Sigmoid colon (tissue), 7 donors: ENCODE measurements around the gene NOL4L. TPM values are rescaled to one million over a fixed set of nuclear protein-coding genes. Genes with fewer than 3 reads are reported as not detected.

Experiments used
- DNase-seq: peaks from one replicate; pipeline ENCODE4 v3.0.0-alpha.2; 2019
- H3K27ac ChIP-seq, 4 donors: fragments of 200-600 bp; sonication (generic); one replicate each; pipeline ENCODE4 v1.5.1; 2016 to 2019; ENCODE audit warnings: mild to moderate bottlenecking in 1 of 4
- H3K27me3 ChIP-seq, 3 donors: fragments of 200-600 bp; sonication (generic); one replicate each; pipeline ENCODE4 v1.5.1; 2019; ENCODE audit warnings: mild to moderate bottlenecking in 1 of 3
- H3K36me3 ChIP-seq, 4 donors: fragments of 200-600 bp; sonication (generic); one replicate each; pipeline ENCODE4 v1.5.1; 2016 to 2019
- H3K4me1 ChIP-seq, 4 donors: fragments of 200-600 bp; sonication (generic); one replicate each; pipeline ENCODE4 v1.5.1; 2017 to 2019
- H3K4me3 ChIP-seq, 4 donors: fragments of 200-600 bp; sonication (generic); one replicate each; pipeline ENCODE4 v1.5.1; 2017 to 2019; ENCODE audit warnings: mild to moderate bottlenecking in 2 of 4, moderate library complexity in 1 of 4
- H3K9me3 ChIP-seq, 4 donors: fragments of 200-600 bp in 3 of 4; sonication (generic) in 3 of 4; one replicate each; pipeline versions ENCODE4 v1.5.1 to v1.6.1; 2013 to 2019
- EP300 ChIP-seq, 4 donors: sonication (generic); formaldehyde crosslinking; IDR thresholded peaks; one replicate each; pipeline ENCODE4 v1.6.1; 2017; ENCODE audit warnings: antibody characterized with exemption in 4 of 4
- POLR2A ChIP-seq, 2 donors: fragments of 450-650 bp; IDR thresholded peaks; one replicate each; pipeline ENCODE4 v1.6.1; 2016; ENCODE audit warnings: antibody characterized with exemption in 2 of 2, mild to moderate bottlenecking in 2 of 2, moderate library complexity in 2 of 2
- POLR2AphosphoS5 ChIP-seq, 4 donors: sonication (generic); formaldehyde crosslinking; IDR thresholded peaks; one replicate each; pipeline ENCODE4 v1.6.1; 2017; ENCODE audit warnings: antibody characterized with exemption in 4 of 4
- WGBS, 2 donors: extraction: QIAGEN DNeasy Blood & Tissue Kit; methylation state at CpG; one replicate each; pipeline ENCODE4 v1.1.7; 2013; 5-methylcytosine and 5-hydroxymethylcytosine counted together
- intact Hi-C: fragments of 100-400 bp; cut with DNase I; formaldehyde crosslinking; loops from one replicate; pipeline ENCODE4 v1.15.1; 2023
- polyA plus RNA-seq, 3 donors: library from polyadenylated mRNA; stranded (reverse); fragments of 200-250 nt; gene quantifications; one replicate each; pipeline ENCODE4 v1.2.3, GENCODE V29; 2013
- total RNA-seq, 4 donors: library from RNA; depleted of rRNA; stranded (reverse); fragments of >200 nt; gene quantifications; one replicate each; pipeline ENCODE4 v1.1.0, GENCODE V29; 2016
- TF ChIP-seq, protein P1 (sequence below), 4 experiments: fragments of 450-650 bp in 3 of 4; fragments of 200-600 bp in 1 of 4; IDR thresholded peaks; one replicate each; pipeline ENCODE4 v1.5.1; 2016 to 2019; ENCODE audit warnings: antibody characterized with exemption in 4 of 4, mild to moderate bottlenecking in 3 of 4, moderate library complexity in 2 of 4
- donor health status: healthy with polysubstance abuse.
- donor health status: Bipolar disorder and iron deficiency.
- donor health status: healthy.

Gene NOL4L
- total and polyA plus RNA-seq, 7 donors = 9.2 to 34.7 (median 16.8) TPM

DNA sequence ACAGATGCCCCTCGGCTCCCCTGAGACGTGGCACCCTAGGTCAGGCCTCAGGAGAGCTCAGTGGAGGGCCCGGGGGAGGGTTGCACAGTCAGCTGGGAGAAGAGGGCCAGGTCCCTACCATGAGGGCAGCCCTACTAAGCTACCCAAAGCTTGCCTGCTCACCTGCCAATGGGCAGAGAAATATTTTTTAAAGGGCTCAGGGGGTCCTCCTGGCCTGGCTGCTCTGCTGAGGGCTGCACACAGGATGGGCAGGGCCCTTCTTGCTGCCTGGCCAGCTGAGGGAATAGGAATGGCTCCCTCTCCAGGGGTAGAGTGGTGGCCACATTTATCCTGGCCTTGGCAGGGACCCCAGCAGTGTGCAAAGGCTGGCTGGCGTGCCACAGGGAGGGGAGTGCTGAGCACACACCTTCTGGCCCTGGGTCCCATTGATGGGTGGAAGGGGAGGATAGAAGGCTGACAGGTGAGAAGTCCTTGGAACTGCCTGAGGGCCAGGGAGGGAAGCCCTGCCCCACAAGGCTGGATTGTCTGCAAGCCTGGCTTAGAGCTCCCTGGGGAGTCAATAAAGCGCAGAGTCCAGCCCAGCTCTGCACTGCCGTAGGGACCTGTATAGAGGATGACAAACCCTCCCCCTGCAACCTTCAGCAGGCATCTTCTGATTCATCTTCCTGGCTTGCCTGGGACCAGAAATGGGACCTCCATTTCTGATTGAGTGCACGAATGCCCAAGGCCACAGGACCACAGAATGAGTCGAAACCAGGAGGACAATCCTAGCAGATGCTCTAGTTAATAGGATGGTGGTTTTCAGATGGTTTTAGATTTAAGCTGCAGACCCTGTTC, 62.1 kb downstream of the NOL4L start:
- H3K4me1 ChIP-seq = peaks cover 0 to 27% (median 21%) of the 10 kb centered on the region in 4 donors
- no peaks in the 10 kb centered on the region for H3K9me3 ChIP-seq
- 66 to 83% methylated on average over 8 of the region's 8 CpGs for WGBS, 2 donors
- H3K36me3 ChIP-seq = no peaks in the 10 kb centered on the region
- no peak for DNase-seq
- no peak overlapping the region for H3K4me3 ChIP-seq
- TF ChIP-seq EP300 (IDR thresholded peaks at IDR 0.05) = no peak
- TF ChIP-seq POLR2A (IDR thresholded peaks at IDR 0.05) = no peak
- TF ChIP-seq, protein P1, sequence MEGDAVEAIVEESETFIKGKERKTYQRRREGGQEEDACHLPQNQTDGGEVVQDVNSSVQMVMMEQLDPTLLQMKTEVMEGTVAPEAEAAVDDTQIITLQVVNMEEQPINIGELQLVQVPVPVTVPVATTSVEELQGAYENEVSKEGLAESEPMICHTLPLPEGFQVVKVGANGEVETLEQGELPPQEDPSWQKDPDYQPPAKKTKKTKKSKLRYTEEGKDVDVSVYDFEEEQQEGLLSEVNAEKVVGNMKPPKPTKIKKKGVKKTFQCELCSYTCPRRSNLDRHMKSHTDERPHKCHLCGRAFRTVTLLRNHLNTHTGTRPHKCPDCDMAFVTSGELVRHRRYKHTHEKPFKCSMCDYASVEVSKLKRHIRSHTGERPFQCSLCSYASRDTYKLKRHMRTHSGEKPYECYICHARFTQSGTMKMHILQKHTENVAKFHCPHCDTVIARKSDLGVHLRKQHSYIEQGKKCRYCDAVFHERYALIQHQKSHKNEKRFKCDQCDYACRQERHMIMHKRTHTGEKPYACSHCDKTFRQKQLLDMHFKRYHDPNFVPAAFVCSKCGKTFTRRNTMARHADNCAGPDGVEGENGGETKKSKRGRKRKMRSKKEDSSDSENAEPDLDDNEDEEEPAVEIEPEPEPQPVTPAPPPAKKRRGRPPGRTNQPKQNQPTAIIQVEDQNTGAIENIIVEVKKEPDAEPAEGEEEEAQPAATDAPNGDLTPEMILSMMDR (IDR thresholded peaks at IDR 0.05) = no peak
- no peak for TF ChIP-seq POLR2AphosphoS5 (IDR thresholded peaks at IDR 0.05)
- no peak overlapping the region for H3K27ac ChIP-seq
- intact Hi-C loops = no loop called here
- no peaks in the 10 kb centered on the region for H3K27me3 ChIP-seq

DNA sequence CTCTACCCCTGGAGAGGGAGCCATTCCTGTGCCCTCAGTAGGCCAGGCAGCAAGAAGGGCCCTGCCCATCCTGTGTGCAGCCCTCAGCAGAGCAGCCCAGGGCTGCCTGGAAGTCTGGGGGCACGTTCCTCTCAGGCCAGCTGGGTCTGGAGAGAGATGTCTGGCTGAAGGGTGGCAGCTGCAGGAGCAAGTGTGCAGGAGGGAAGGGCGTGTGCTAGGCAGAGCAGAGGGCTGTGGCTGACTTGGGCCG, 62.7 kb downstream of the NOL4L start:
- TF ChIP-seq, protein P1 (IDR thresholded peaks at IDR 0.05) = no peak
- TF ChIP-seq POLR2A (IDR thresholded peaks at IDR 0.05) = no peak
- TF ChIP-seq POLR2AphosphoS5 (IDR thresholded peaks at IDR 0.05) = no peak
- TF ChIP-seq EP300 (IDR thresholded peaks at IDR 0.05) = no peak
- H3K36me3 ChIP-seq = no peaks in the 10 kb centered on the region
- no peak overlapping the region for H3K27ac ChIP-seq
- peaks cover 0 to 24% (median 20%) of the 10 kb centered on the region in 4 donors for H3K4me1 ChIP-seq
- intact Hi-C loops = no loop called here
- DNase-seq = no peak
- H3K27me3 ChIP-seq = no peaks in the 10 kb centered on the region
- H3K9me3 ChIP-seq = no peaks in the 10 kb centered on the region
- WGBS, 2 donors = 48 to 80% methylated on average over 3 of the region's 3 CpGs
- no peak overlapping the region for H3K4me3 ChIP-seq

DNA sequence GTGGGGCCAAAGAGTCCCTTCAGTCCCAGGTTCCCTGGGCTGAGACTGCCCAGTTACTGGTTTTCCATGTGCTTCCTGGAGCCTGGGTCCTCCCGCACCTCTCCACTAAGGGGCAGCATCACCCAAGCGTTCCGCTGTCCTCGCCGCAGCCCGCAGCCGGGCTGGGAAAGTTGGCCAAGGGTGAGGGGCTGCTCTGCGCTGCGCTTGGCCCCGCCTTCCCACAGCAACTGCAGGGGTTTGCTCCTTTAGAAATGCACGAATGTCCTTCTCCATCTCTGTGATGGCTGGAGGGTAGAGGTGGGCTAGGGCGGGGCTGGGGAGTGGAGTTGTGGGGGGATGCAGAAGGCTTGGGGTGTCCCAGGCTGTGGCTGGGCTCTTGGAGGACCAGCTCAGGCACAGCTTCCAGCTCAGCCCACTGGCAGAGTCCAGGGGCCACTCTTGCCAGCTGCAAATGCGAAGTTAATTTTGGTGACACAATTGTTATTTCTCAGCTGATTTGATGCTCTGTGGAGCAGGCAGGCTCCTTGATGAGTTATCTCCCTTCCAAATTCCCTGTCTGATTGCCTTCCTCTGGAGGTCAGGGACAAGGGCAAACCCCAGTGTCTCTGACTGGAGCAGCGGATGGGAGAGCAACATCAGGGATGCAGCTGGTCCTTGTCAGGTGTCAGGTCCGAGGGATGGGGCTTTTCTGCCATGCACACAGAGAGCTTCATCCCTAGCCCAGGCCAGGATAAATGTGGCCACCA, 63.2 kb downstream of the NOL4L start:
- Histone ChIP-seq H3K4me3 (no peak overlapping the region), H3K27ac (no peak overlapping the region), H3K4me1 (peaks cover 0 to 26% (median 23%) of the 10 kb centered on the region in 4 donors), H3K9me3 (no peaks in the 10 kb centered on the region), H3K27me3 (no peaks in the 10 kb centered on the region), H3K36me3 (no peaks in the 10 kb centered on the region)
- TF ChIP-seq, protein P1 (IDR thresholded peaks at IDR 0.05) = peak; percentile 79 to 90 (median 83)
- TF ChIP-seq POLR2A (IDR thresholded peaks at IDR 0.05) = no peak
- intact Hi-C loops = loop anchor here (1.0 kb wide), 1 partner anchor 131 kb away; no protein-coding TSS in a partner anchor
- DNase-seq = peak; percentile 80
- 20 to 22% methylated on average over 15 of the region's 15 CpGs for WGBS, 2 donors

DNA sequence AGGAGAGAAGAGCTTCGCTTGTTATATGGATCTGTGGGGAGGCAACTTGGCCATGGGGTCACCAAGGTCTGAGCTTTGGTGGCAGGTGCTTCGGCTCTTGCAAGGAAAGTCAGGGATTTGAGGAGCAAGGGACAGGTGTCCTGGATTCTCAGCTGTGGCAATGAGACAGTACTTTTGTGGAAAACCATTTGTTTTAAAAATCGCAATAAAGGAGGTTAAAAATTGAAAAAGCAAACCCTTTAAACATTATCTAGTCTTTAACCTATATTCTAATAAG, 64.3 kb downstream of the NOL4L start:
- H3K4me1 ChIP-seq = peaks cover 0 to 32% (median 27%) of the 10 kb centered on the region in 4 donors
- DNase-seq = no peak
- H3K4me3 ChIP-seq = no peak overlapping the region
- intact Hi-C loops = loop anchor here (1.0 kb wide), 1 partner anchor 132 kb away; no protein-coding TSS in a partner anchor
- WGBS, 2 donors = 81 to 82% methylated on average over 3 of the region's 3 CpGs
- H3K36me3 ChIP-seq = no peaks in the 10 kb centered on the region
- no peaks in the 10 kb centered on the region for H3K27me3 ChIP-seq
- no peak overlapping the region for H3K27ac ChIP-seq
- TF ChIP-seq, protein P1 (IDR thresholded peaks at IDR 0.05) = no peak
- TF ChIP-seq EP300 (IDR thresholded peaks at IDR 0.05) (no peak), POLR2A (IDR thresholded peaks at IDR 0.05) (no peak), POLR2AphosphoS5 (IDR thresholded peaks at IDR 0.05) (no peak)
- no peaks in the 10 kb centered on the region for H3K9me3 ChIP-seq
